Neural cell (in vitro differentiated cells): ENCODE results near the gene GPR161.

ENCODE experiments used
- CTCF ChIP-seq: fragments of 450-650 bp; IDR thresholded peaks from 2 replicates; pipeline ENCODE4 v1.5.1; 2014; ENCODE audit warnings: antibody characterized with exemption, mild to moderate bottlenecking, moderate library complexity; ENCODE audit not compliant: poor library complexity, severe bottlenecking
- EP300 ChIP-seq: fragments of 450-650 bp; conservative IDR thresholded peaks from 2 replicates; pipeline ENCODE4 v1.6.1; 2014; ENCODE audit warnings: antibody characterized with exemption, mild to moderate bottlenecking, moderate library complexity; ENCODE audit not compliant: poor library complexity, severe bottlenecking
- EZH2 ChIP-seq: fragments of 200-600, 300-800 bp; shearing (Covaris generic), sonication (generic); IDR thresholded peaks from 2 replicates; pipeline ENCODE4 v1.6.1; 2014; ENCODE audit warnings: antibody characterized with exemption, low read length, borderline replicate concordance, mild to moderate bottlenecking; ENCODE audit not compliant: insufficient read depth, poor library complexity, severe bottlenecking
- MXI1 ChIP-seq: fragments of 450-650 bp; conservative IDR thresholded peaks from 2 replicates; pipeline ENCODE4 v1.6.1; 2014; ENCODE audit warnings: antibody characterized with exemption, mild to moderate bottlenecking; ENCODE audit not compliant: poor library complexity, severe bottlenecking
- POLR2AphosphoS5 ChIP-seq: IDR thresholded peaks from 2 replicates; pipeline ENCODE4 v1.6.1; 2012
- SMC3 ChIP-seq: fragments of 450-650 bp; conservative IDR thresholded peaks from 2 replicates; pipeline ENCODE4 v1.6.1; 2014; ENCODE audit warnings: antibody characterized with exemption, mild to moderate bottlenecking, moderate library complexity; ENCODE audit not compliant: poor library complexity

GRCh38 chr1:168057355-168057754 lies 79.4 kb downstream of the GPR161 start:
- no peak for TF ChIP-seq EP300
- TF ChIP-seq MXI1, result no peak
- no peak for TF ChIP-seq CTCF
- no peak for TF ChIP-seq EZH2
- no peak for TF ChIP-seq SMC3
- TF ChIP-seq POLR2AphosphoS5, result no peak
